Lung (tissue), 12 donors: ENCODE results near the gene HSD17B12. TPM values are rescaled to one million over a fixed set of nuclear protein-coding genes. Genes with fewer than 3 reads are reported as not detected.

Experiments used
- ATAC-seq: fragments of 200-7000 bp; cut with Tn5 transposase; one replicate; pipeline ENCODE4 v1.9.1; 2020; ENCODE audit warnings: moderate number of reproducible peaks; ENCODE audit not compliant: insufficient read depth, low FRiP score
- DNase-seq, 3 donors: peaks; one replicate each; pipeline ENCODE4 v3.0.0-alpha.2; 2013 to 2017
- H3K27ac ChIP-seq, 2 donors: one replicate each; pipeline ENCODE4 v1.5.1; 2013; ENCODE audit warnings: mild to moderate bottlenecking in 2 of 2, moderate library complexity in 2 of 2, control low read depth in 1 of 2, inconsistent platforms in 1 of 2, low read depth in 1 of 2, low read length in 1 of 2
- H3K27me3 ChIP-seq, 3 donors: one replicate each; pipeline ENCODE4 v1.5.1; 2013; ENCODE audit warnings: low read length in 2 of 3; ENCODE audit not compliant: control insufficient read depth in 3 of 3, insufficient read depth in 3 of 3
- H3K36me3 ChIP-seq, 4 donors: one replicate each; pipeline ENCODE4 v1.5.1; 2013; ENCODE audit warnings: low read length in 4 of 4, mild to moderate bottlenecking in 1 of 4, moderate library complexity in 1 of 4; ENCODE audit not compliant: control insufficient read depth in 4 of 4, insufficient read depth in 4 of 4
- H3K4me1 ChIP-seq, 5 donors: one replicate each; pipeline ENCODE4 v1.5.1; 2013; ENCODE audit warnings: low read length in 5 of 5, mild to moderate bottlenecking in 2 of 5, moderate library complexity in 1 of 5; ENCODE audit not compliant: control insufficient read depth in 5 of 5, insufficient read depth in 5 of 5
- H3K4me3 ChIP-seq: one replicate; pipeline ENCODE4 v1.5.1; 2013; ENCODE audit warnings: mild to moderate bottlenecking, control low read depth, moderate library complexity
- H3K9ac ChIP-seq, 2 donors: one replicate each; pipeline ENCODE4 v1.5.1; 2013; ENCODE audit warnings: low read length in 2 of 2, control low read depth in 1 of 2; ENCODE audit not compliant: insufficient read depth in 1 of 2
- H3K9me3 ChIP-seq, 4 donors: one replicate each; pipeline ENCODE4 v1.5.1; 2013; ENCODE audit warnings: low read length in 3 of 4, mild to moderate bottlenecking in 1 of 4, moderate library complexity in 1 of 4; ENCODE audit not compliant: control insufficient read depth in 4 of 4, insufficient read depth in 3 of 4
- CTCF ChIP-seq: IDR thresholded peaks from 2 replicates; pipeline ENCODE4 v1.5.1; 2012; ENCODE audit warnings: mild to moderate bottlenecking; ENCODE audit errors: control extremely low read depth, extremely low read depth
- WGBS, 2 donors: extraction: QIAGEN DNeasy Blood & Tissue Kit; methylation state at CpG; one replicate each; pipeline ENCODE4 v1.1.7; 2013; 5-methylcytosine and 5-hydroxymethylcytosine counted together
- polyA plus RNA-seq, 2 donors: library from polyadenylated mRNA; stranded (reverse); fragments of 200-250 nt; gene quantifications; one replicate each; pipeline ENCODE4 v1.2.1, GENCODE V29; 2013
- total RNA-seq, 2 donors: library from RNA; depleted of rRNA in 1 of 2; stranded (reverse); fragments of >200 nt in 1 of 2; gene quantifications; one replicate each; pipeline ENCODE4 v1.2.1, GENCODE V29; 2014 to 2021
- donor health status: control.
- donor health status: control.
- donor health status: Bipolar disorder and iron deficiency.
- donor health status: healthy.
- donor health status: DM: yes; HTN: yes; CAD: no.

HSD17B12 gene
- total and polyA plus RNA-seq, 4 donors, result 37.3 to 118 (median 87.1) TPM

- no peak for DNase-seq
- no peak for ATAC-seq
- Histone ChIP-seq H3K4me1 (no peaks in the 10 kb centered on the region), H3K9ac (no peak overlapping the region), H3K27ac (no peak overlapping the region), H3K36me3 (peaks cover 0 to 9% (median 4%) of the 10 kb centered on the region in 4 donors), H3K27me3 (no peaks in the 10 kb centered on the region), H3K4me3 (no peak overlapping the region), H3K9me3 (no peaks in the 10 kb centered on the region)
- 89 to 90% methylated on average over 3 of the region's 3 CpGs for WGBS, 2 donors
- TF ChIP-seq CTCF, result no peak
Measured at GRCh38 chr11:43770173-43770572, 89.6 kb downstream of the HSD17B12 start.

GRCh38 chr11:43772733-43773132, 92.2 kb downstream of the HSD17B12 start:
- H3K9me3 ChIP-seq, result no peaks in the 10 kb centered on the region
- H3K9ac ChIP-seq, result no peak overlapping the region
- no peaks in the 10 kb centered on the region for H3K27me3 ChIP-seq
- H3K36me3 ChIP-seq, result peaks cover 0 to 6% (median 4%) of the 10 kb centered on the region in 4 donors
- ATAC-seq (no peak), DNase-seq (no peak)
- no peaks in the 10 kb centered on the region for H3K4me1 ChIP-seq
- H3K4me3 ChIP-seq, result no peak overlapping the region
- no peak for TF ChIP-seq CTCF
- WGBS, 2 donors, result 97 to 99% methylated on average over 7 of the region's 7 CpGs
- H3K27ac ChIP-seq, result no peak overlapping the region

GRCh38 chr11:43774786-43775185, 94.2 kb downstream of the HSD17B12 start:
- WGBS, 2 donors, result 89 to 100% methylated on average over 2 of the region's 2 CpGs
- H3K27me3 ChIP-seq, result no peaks in the 10 kb centered on the region
- DNase-seq (no peak), ATAC-seq (no peak)
- H3K27ac ChIP-seq, result no peak overlapping the region
- no peaks in the 10 kb centered on the region for H3K9me3 ChIP-seq
- H3K4me3 ChIP-seq, result no peak overlapping the region
- H3K4me1 ChIP-seq, result no peaks in the 10 kb centered on the region
- H3K36me3 ChIP-seq, result peaks cover 0 to 6% (median 2%) of the 10 kb centered on the region in 4 donors
- H3K9ac ChIP-seq, result no peak overlapping the region
- TF ChIP-seq CTCF, result no peak

- ATAC-seq, result no peak
- Histone ChIP-seq H3K9ac (no peak overlapping the region), H3K36me3 (peaks cover 0 to 6% (median 0%) of the 10 kb centered on the region in 4 donors), H3K4me3 (no peak overlapping the region), H3K27me3 (no peaks in the 10 kb centered on the region), H3K9me3 (peaks cover under 1 to 4% (median 3%) of the 10 kb centered on the region in 4 donors), H3K27ac (no peak overlapping the region), H3K4me1 (peaks cover 0 to 5% (median 0%) of the 10 kb centered on the region in 5 donors)
- TF ChIP-seq CTCF, result no peak
- no peak for DNase-seq
- WGBS, 2 donors, result 94 to 96% methylated on average over 2 of the region's 2 CpGs
Measured at GRCh38 chr11:43779306-43779705, 98.8 kb downstream of the HSD17B12 start.
